ENCODE measurements around the gene TMC5. TPM values are rescaled to one million over a fixed set of nuclear protein-coding genes. Genes with fewer than 3 reads are reported as not detected.

The TMC5 gene
- total RNA-seq, 1 donor, result under 0.01 TPM

DNA sequence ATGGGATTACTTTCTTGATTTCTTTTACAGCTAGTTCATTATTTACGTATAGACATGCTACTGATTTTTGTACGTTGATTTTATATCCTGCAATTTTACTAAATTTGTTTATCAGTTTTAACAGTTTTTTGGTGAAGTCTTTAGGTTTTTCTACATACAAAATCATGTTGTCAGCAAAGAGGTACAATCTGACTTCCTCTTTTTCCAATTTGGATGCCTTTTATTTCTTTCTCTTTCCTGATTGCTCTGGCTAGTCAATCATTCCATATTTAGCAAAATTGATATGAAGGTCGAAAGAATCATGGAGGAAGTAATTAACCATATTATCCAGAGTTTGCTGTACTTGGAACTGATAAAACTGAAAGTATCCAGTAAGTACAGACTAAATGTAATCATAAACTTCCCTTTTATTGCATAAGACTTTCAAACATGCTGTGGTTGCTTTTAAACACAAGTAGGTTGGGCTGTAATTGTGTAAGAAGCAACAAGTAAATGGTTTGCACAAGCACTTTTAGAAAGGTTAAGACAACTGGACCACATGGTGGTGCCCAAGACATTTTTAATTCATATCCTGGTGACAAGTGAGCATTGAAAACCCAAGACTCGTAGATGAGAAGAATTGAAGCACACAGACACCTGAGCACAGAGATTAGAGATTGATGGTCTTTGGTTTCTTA, 95.8 kb downstream of the TMC5 start:
- no peak for DNase-seq (ENCODE audit: low read depth)
- no peak for TF ChIP-seq CTCF (IDR thresholded peaks at IDR 0.05; ENCODE audit: insufficient read depth, low read length)
- no peak overlapping the region for H3K4me3 ChIP-seq (ENCODE audit: low read depth, low read length)

- no peak for TF ChIP-seq CTCF (IDR thresholded peaks at IDR 0.05; ENCODE audit: insufficient read depth, low read length)
- DNase-seq (ENCODE audit: low read depth), result no peak
- H3K4me3 ChIP-seq (ENCODE audit: low read depth, low read length), result no peak overlapping the region
Measured at GRCh38 chr16:19515757-19516156, 98.1 kb downstream of the TMC5 start.

DNA sequence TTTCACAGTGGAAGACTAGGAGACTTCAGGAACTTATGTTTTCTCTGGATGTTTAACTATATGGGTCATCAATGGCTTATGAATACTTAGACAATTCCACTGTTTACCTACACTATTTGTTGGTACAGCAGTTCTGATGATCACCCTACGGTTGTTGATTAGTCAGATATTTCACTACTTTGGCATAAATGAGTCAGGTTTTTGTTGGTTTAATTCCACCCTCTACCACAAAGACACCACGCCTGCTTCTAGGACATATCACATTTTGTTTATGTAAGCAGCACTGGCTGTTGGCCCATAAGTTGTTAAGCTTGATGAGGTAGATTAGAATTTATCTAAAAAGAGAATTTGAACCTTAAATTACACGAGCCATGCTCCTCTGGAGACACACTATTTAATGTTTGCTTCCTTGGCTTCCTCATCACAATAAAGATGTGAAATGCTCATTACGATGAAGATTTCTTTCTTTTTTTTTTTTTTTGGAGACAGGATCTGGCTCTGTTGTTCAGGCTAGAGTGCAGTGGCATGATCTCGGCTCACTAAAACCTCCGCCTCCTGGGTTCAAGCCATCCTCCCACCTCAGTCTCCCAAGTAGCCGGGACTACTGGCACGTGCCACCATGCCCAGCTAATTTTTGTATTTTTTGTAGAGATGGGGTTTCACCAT, 99.9 kb downstream of the TMC5 start:
- TF ChIP-seq CTCF (IDR thresholded peaks at IDR 0.05; ENCODE audit: insufficient read depth, low read length), result no peak
- peak; percentile 22 for DNase-seq (ENCODE audit: low read depth)

DNA sequence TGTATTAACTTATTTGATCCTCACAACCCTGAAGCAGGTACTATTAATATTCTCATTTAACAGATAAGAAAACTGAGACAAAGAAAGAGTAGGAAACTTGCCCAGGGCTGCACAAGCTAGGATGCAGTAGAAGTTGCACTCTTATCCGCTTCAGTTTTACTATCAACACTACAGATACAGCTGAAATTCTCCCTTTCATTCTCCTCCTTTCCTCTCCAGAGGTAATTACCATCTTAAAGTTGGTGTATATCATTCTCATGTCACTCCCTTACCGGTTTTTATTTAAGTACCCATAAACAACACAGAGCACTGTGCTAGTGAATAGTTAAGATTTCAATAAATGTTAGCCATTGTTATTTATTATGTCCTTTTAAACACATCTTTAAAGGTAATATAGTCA, 100.7 kb downstream of the TMC5 start:
- no peak for DNase-seq (ENCODE audit: low read depth)
- no peak for TF ChIP-seq CTCF (IDR thresholded peaks at IDR 0.05; ENCODE audit: insufficient read depth, low read length)
- no peak overlapping the region for H3K4me3 ChIP-seq (ENCODE audit: low read depth, low read length)

More for the DNA sequence above, 99.9 kb downstream of the TMC5 start:
- no peak overlapping the region for H3K4me3 ChIP-seq (ENCODE audit: low read depth, low read length)

GRCh38 chr16:19520861-19521331, 103.2 kb downstream of the TMC5 start:
- TF ChIP-seq CTCF (IDR thresholded peaks at IDR 0.05; ENCODE audit: insufficient read depth, low read length), result no peak
- H3K4me3 ChIP-seq (ENCODE audit: low read depth, low read length), result peak overlapping the region; percentile 95
- peak; percentile 43 for DNase-seq (ENCODE audit: low read depth)

GRCh38 chr16:19521471-19522396, 104.1 kb downstream of the TMC5 start, which contains the start of gene GDE1:
TSS of gene GDE1 (minus strand) at chr16:19522098. CDS start at chr16:19521964, 134 bp downstream.
- peak; percentile 46 for TF ChIP-seq CTCF (IDR thresholded peaks at IDR 0.05; ENCODE audit: insufficient read depth, low read length)
- DNase-seq (ENCODE audit: low read depth), result peak; percentile 83
- H3K4me3 ChIP-seq (ENCODE audit: low read depth, low read length), result peak within 1 kb of the TSS; percentile 95

Measured in fibroblast of the aortic adventitia (primary cell).